Stimulated activated CD4-positive, alpha-beta T cell treated with anti-CD3 and anti-CD28 coated beads, Interleukin-2, amount 100 ng/mL, for 24 hours (primary cell): Measurements from ENCODE around the gene SLX4IP.
"Not testable (repeated sequence)": the region's sequence is repeated elsewhere in the genome, so short reads cannot be mapped to it uniquely, and the experiment has no call there.

Experiments
- DNase-seq, 2 donors: peaks; one replicate each; pipeline ENCODE4 v3.0.0-alpha.2; 2020

SLX4IP gene

DNA sequence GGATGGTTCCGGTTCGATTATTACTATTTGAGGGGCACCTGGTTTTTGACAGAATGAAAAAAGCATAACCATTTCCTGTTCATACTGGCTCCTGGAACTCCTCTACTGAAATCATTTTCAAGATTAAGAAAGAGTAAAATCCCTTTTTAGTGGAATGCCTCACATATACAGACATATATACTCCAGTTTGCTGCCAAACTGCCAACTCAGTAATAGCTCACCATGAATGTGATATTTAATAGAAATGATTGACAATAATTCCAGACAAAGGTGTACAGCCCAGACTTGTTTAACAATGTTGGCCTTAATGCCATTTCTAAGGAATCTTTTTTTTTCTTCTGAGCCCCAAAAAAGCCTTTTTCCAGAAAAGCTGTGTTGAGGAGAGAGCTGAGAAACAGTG is 145.6 kb downstream of the SLX4IP start:
- no peak for DNase-seq

DNA sequence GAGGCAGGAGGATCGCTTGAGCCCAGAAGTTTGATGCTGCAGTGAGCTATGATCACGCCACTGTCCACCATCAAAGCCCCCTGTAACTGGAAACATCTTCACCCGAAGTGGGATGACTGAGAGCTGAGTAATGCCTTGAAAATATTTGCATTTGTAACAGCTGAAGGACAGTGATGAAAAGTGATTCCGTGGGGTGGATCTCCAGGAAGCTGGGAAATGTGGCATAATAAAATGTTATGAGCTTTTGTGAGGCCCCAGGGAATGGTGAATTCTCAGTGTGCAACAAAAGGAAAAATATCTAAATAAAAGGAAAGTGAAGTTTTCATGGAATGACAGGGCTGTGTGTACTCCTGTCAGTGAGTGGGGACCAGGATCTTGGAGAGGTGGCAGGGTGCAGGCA is 146.7 kb downstream of the SLX4IP start:
- DNase-seq = no peak

DNA sequence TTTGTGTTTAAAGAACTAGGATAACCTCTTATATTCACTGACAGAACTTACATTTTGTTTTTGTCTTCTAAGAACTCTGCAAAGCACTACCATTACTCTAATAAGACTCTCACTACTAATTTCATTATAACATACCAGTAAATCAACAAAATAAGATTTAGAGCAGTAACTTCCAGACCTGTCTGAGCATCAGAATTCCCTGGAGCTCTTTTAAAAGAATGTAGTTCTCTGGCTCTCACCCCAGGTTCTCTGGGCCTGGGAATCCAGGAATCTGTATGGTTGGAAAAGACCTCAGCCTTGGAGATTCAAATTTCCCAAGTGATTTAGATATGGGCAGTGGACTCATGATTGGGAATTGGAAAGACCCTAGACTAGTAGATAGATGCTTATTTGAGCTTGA is 149.3 kb downstream of the SLX4IP start:
- no peak for DNase-seq

DNA sequence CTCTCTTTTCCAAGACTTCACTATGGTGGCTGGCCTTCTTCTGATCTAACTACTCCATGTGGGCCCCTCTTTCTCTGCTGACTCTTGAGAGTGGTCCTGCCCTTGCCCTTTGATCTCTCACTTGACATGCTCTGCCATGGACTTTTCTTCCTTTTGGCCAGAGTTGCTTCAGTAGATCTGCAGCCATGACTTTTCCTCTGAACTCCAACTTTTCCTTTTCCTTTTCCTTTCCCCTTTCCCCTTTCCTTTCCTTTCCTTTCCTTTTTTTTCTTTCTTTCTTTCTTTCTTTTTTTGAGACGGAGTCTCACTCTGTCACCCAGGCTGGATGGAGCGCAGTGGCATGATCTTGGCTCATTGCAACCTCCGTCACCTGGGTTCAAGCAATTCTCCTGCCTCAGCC is 150.2 kb downstream of the SLX4IP start:
- DNase-seq = no peak

DNA sequence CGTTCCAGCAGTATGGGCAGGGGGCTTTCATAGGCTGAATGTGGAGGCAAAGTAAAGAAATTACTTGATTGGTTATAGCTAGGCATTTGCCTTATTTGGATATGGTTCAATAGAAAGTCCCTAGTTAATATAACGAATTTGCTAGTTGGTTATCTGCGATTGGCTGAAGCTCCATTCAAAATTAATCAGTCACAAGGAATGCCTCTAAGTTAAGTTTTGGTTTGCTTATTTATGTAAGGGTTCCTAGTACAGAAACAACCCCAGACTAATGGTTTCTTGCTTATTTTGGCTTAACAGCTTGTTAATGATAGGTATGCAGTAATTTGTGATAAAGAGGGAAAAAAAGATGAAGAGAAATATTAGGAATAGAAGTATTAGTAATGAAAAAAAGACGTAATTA is 151.2 kb downstream of the SLX4IP start:
- DNase-seq = no peak

DNA sequence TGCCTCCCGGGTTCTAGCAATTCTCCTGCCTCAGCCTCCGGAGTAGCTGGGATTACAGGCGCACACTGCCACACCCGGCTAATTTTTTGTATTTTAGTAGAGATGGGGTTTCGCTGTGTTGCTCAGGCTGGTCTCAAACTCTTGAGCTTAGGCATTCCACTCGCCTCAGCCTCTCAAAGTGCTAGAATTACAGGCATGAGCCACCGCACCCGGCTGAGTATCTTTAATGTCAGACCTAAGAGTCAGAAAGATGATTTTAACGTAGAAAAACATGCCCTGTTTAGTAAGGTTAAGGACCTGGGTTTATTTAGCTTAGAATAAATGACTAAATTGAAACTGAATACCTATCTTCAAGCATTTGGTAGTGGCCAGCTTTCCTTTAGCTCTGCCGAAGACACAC is 155.3 kb downstream of the SLX4IP start:
- not testable (repeated sequence) for DNase-seq

DNA sequence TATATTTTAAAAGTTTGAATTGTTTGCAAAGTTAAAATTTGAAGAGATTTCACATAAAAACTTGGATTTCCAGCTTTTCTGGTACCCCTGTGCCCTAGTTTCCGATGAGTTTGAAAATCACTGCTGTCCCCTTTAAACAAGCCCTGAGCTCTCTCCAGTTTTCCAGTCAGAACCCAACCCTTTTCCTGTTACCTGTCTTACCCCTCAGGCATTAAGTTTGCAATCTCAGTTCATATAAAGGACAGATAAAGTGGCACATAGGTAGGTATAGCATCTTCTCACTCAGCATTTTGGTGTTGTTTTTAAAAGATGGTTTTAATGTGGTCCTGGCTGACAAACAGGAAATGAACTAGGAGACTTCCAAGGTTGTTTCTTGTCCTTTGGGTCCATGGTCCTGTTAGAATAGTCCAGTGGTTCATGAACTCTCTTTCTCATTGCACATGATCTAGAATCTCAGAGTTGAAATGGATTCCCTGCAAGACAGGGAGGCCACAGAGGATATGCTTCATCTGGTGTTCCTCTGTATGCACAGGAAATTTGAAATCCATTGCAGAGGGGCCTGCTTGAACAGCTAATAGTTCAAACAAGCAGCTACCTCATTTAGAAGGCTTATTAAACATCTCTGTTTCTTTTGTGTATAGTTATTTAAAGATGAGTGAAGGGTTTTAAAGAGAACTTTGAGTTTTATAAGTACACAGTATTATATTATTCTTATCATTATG is 156.0 kb downstream of the SLX4IP start:
- DNase-seq = no peak

DNA sequence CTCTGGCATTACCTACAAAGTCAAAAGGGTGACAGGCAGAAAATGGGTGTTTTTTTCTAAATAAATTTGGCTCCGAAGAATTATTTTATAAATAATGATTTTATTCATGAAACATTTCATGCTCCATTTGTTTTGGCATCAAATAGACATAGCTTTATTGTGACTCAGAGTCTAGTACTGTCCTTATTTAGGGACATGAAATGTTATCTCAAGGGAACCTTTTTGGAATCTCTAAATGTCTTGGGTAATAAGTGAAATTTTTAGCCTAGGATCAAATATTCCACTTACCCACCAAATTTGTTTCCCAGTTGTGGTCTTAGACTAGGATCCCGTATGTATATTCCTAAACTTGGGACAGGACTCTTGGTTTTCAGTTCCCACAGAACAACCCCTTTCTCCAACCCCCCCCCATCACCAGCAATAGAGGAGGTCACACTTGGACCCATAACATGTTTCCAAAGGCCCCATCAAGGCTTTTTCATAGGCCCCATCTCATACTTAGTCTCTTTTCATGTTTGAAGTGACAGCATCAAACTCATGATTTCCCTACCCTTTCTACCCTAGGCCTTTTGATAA is 156.9 kb downstream of the SLX4IP start:
- no peak for DNase-seq

DNA sequence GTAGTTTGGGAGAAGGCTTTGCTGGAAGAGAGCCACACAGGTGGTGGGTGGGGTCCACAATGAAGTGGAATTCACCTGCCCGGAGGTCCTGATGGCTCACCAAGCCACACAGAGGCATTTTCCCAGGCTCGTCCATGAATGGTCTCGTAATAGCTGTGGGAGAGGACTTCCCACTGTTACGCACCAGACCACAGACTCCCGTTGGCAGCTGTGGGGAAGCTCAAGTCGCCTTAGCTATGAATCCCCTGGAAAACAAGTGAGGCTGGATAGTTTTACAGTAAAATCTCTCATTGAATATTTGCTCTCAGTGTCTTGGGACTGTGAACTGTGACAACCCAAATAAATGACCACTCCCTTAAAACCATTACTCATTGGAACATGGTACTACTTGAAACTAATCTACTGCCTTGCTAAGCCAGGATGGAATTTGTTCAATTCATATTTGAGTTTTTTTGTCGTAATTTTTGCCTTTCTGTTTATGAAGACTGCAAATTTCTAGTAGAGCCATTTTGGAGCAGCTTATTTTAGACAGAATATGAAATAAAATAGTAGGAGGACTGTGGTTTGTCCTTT is 159.3 kb downstream of the SLX4IP start:
- DNase-seq = no peak

DNA sequence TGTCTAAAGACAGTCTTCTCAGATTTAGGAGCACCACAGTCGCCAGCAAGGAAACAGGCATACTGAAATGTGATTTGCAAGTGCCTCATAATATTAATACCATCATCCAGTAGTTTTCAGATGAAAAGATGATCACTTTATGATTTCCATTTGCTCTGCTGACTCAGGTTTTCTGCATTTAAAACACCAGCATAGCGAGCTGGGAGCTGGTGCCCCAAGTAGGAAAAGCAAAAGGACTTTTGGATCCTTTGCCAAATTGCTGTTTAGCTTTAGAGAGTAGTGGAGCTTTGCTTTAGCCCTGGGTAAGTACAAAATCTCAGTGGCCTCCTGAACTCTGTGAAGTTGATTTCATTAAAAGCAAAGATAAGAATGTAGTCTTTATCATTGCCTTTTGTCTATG is 160.2 kb downstream of the SLX4IP start:
- DNase-seq = no peak

DNA sequence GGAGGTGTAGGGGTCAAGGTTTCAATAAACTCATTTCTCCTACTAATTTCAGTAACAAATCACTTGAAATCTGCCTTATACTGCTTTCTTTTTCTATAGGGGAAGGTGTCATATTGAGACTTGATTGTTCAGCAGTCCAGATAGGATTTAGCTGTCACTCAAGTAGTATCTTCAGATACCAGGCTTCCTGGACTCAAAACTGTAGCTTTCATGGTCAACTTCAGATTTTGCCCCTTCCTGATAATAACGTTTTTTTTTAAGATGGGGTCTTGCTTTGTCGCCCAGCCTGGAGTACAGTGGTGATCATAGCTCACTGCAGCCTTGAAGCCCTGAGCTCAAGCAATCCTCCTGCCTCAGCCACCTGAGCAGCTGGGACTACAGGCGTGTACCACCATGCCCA is 160.9 kb downstream of the SLX4IP start:
- DNase-seq = no peak

DNA sequence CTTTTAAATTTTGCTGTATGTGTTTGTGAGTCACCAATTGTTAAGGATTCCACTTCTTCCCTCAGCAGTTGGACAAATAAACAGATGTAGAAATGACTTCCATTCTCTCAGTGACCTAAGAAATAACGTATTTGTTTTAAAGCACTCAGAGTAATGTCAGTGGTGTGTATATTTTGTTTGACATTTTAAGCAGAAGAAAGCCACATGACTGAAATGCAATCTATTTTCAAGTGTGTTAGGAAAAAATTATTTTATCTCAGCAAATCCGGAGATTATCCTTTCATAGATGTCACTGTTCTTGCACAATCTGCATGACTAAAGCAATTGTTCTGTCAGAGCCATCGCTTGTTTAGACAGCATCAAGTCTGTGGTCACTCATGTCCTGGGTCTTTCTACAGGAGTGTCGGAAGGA is 161.6 kb downstream of the SLX4IP start:
- no peak for DNase-seq

DNA sequence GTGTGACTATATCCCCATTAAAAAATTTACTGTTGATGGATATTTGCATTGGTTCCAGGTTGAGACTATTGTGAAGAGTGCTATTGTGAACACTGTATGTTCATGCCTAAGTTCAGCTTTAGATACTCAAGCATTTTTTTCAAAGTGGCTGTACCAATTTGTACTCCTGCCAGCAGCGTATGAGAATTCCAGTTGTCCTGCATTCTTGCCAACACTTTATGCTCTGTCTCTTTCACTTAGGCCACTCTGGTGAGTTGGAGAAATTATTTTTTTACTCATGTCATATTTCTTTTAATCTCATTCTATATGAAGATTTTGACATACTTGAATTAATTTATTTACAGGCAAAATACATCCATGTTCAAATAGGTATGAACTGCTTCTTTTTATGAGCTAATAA is 162.5 kb downstream of the SLX4IP start:
- DNase-seq = no peak

DNA sequence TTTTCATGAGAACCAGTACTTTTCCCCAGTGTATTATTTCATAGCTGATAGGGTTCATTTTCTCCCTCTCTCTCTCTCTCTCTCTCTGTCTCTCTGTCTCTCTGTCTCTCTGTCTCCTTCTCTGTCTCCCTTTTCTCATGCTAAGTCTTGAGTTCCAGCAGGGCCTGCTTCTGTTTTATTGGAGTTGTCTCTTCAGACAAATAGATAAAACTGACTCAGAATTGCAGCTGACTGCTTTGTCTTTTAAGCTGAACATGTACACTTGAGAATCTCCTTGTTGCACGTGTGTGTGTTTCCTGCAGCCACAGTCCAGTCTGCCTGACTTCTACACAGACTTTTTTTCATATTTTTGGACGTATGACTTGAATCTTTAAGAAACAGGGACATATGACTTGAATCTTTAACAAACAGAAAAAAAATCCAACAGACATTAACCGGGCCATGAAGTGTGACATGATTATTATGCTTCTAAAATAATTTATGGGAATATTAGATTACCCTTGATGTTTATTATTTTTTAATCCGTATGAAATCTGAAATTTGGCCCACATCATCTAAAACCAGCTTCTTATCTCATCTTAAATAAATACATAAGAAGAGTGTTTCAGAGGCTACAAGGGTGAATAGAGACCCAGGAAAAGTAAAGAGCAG is 167.2 kb downstream of the SLX4IP start:
- no peak for DNase-seq

DNA sequence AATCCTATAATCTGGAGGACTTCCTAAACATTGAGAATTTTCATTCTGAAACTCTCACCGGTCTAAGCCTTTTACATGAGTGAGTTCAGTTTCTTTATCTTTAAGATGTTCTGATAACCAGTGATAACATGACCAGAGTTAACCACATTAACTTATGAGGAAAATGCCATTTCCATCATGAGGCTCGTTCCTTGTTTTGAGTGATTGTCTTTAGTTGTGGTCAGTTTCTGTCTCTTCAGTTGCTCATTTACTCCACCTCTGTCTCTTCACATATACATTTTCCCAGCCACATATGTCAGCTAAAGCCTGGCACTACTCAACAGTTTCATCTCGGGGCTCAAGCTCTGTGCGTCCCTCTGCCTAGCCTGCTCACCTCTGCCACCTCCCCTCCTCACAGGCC is 168.3 kb downstream of the SLX4IP start:
- no peak for DNase-seq

DNA sequence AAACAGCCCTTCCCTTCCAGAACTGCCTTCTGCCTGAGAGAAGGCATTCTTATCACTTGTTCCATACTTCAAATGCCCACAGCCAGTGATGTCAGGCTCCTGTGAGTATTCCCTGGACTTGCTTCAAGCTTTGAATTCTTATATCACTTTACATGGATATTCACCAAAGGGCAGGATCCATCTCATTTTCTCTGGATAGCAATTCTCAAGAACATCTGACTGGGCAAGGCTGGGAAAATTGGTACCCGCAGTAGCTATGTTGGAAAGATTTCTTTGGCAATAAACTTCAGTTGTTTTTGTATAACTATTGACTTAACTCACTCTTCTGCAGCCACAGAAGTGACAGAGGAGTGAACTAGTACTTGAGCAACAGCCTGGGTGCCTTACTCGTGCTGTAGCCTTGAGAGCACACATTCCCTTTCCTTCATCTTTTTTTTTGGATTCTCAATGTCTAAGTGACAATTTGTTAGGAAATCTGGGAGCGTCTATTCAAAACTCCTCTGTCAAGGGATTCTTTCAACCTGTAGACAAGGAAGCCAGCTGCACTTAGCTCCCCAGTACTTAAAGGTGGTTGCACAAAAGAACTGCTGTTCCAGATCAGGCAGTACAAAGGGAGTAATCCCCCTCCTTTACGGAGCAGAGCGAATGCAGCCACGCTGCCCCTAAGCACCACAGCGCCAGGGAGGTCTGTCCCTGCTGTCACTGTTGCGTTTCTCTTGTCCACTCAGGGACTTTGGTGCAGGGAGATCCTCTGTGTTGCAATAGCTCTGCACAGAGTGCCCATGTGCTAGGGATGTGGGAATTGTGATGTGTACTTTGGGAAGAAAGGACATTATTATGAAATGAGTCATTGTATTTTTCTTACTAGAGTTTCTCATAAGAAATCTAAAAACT is 169.1 kb downstream of the SLX4IP start:
- no peak for DNase-seq

DNA sequence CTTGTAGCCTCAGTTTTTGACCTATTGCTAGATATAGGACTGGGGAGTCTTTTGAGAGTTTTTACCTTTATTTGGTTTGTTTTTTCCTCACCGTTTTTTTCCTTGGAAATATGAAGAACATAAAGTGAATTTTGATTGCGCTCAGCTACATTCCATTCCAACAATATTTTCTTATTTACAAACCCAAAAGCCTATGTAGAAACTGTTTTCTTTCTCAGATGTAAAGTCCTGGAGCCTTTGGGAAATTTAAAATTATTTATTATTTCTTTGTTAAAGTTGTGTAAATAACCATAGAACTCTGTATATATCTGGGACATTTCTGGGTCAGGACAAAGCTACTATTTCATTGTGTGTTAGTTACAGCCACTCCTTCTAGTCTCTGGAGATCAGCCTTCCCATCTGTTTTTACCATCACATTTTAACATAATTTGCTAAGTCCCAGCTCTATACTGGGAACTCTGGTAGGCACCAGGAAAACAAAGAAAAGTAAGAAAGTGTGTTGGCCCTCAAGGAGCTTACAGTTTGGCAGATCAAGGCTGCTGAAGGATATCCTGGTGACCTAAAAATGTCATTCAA is 169.8 kb downstream of the SLX4IP start:
- no peak for DNase-seq

DNA sequence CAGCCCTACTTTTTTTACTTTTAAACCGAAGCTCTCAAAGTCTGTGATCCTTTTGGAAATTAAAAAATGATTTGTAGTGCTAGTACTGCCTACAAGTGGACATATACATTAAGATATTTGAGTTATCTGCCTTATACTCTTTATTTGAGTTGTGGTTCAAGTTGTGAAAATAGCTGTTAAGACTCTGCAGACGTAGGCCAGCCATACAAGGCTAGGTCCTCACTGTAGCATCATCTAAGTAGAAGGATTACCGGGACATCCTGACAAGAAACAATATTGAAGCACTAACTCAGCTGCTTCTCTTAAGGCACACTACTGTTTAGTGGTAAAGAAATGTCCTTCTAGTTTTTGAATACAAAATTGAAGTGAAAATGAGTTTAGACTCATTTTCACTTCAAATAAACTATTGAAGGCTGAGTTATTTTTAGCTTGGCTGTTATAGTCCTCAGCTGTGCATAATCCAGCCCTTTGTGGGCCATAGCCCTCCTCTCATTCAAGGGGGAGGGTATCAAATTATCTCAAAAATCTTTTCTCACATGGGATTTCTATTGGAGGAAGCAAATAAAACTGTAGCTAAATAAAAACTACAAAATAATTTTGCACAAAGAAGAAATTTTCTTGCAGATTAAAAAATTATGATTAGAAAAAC is 170.6 kb downstream of the SLX4IP start:
- no peak for DNase-seq

DNA sequence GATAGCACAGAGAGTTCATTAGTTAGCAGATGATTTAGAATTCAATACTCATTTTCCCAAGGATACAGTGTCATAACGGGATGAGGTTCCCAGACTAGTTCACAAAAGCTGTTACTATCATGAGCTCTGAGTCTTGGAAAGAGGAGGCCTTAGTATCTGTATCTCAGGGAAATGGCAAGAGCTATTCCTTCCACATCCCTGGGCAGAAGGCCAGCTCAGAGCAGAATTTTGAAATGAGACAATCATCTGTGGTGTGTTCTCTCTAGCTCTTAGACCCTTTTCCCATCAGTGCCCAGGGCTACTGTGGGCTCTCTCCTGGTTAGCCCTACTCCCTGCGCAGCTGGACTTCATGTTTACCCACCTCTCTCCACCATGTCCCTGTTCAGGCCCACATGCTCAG is 174.2 kb downstream of the SLX4IP start:
- no peak for DNase-seq

DNA sequence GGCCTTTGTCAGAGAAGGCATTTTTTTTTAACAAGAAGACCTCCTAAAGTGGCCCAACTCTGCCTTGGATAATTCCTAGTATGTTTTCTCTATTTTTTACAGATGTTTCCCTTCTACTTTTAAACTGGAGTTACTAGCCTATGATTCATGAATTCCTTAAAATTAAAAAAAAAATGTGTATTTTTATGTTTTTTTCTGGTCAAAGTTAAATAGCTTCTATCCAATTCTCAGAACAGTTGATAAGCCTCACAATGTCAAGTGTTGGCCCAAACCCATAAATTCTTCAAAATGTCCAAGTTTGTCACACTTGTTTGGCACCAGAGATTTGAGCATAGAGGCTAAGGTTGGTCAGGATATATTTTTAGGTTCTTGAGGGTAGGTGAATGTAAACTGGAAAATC is 174.7 kb downstream of the SLX4IP start:
- no peak for DNase-seq

DNA sequence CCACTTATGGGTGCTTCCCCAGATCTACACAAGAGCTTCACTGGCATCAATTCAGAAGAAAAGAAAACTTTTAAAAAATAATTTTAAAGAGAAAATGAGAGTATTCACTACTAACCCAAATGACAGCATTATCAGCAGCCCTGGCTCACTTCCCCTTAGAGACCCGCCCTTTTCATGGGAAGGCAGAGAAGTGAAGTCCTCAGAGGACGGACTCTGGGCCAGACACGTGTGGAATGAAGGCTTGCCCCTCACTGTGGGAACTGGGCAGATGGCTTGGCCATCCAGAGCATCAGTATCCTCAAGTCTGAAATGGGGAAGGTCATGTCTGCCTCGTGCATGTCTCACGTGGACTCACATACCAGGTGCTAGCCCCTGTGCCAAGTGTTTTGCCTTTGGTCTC is 175.1 kb downstream of the SLX4IP start:
- no peak for DNase-seq

DNA sequence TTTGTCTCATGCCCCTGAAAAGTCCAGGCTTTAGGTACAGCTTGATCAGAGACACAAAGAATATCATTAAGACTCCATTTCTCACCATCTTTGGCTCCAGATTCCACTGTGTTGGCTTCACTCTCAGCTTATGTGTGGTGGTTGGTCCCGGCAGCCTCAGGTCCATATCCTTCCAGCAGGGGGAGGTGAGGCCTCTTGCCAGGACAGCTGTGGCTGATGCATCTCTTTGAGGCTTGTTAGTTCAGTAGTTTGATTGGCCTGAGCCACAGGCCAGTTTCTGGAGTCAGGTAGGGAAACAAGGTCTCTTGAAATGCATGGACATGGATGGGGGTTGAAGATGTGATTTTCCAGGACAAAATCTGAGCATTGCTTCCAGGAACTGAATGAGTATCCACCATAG is 176.3 kb downstream of the SLX4IP start:
- peak in 1 of 2 donors; percentile 6 for DNase-seq
